Sigmoid colon (tissue), 7 donors: ENCODE data around the gene RAF1. TPM values are rescaled to one million over a fixed set of nuclear protein-coding genes. Genes with fewer than 3 reads are reported as not detected.
A peak's percentile ranks its signal among the peaks of the same experiment; 100 is the strongest.

Experiments used
- DNase-seq: peaks from one replicate; pipeline ENCODE4 v3.0.0-alpha.2; 2019
- H3K27ac ChIP-seq, 4 donors: fragments of 200-600 bp; sonication (generic); one replicate each; pipeline ENCODE4 v1.5.1; 2016 to 2019; ENCODE audit warnings: mild to moderate bottlenecking in 1 of 4
- H3K27me3 ChIP-seq, 3 donors: fragments of 200-600 bp; sonication (generic); one replicate each; pipeline ENCODE4 v1.5.1; 2019; ENCODE audit warnings: mild to moderate bottlenecking in 1 of 3
- H3K36me3 ChIP-seq, 4 donors: fragments of 200-600 bp; sonication (generic); one replicate each; pipeline ENCODE4 v1.5.1; 2016 to 2019
- H3K4me1 ChIP-seq, 4 donors: fragments of 200-600 bp; sonication (generic); one replicate each; pipeline ENCODE4 v1.5.1; 2017 to 2019
- H3K4me3 ChIP-seq, 4 donors: fragments of 200-600 bp; sonication (generic); one replicate each; pipeline ENCODE4 v1.5.1; 2017 to 2019; ENCODE audit warnings: mild to moderate bottlenecking in 2 of 4, moderate library complexity in 1 of 4
- H3K9me3 ChIP-seq, 4 donors: fragments of 200-600 bp in 3 of 4; sonication (generic) in 3 of 4; one replicate each; pipeline versions ENCODE4 v1.5.1 to v1.6.1; 2013 to 2019
- CTCF ChIP-seq, 4 experiments: fragments of 450-650 bp in 3 of 4; fragments of 200-600 bp in 1 of 4; IDR thresholded peaks; one replicate each; pipeline ENCODE4 v1.5.1; 2016 to 2019; ENCODE audit warnings: antibody characterized with exemption in 4 of 4, mild to moderate bottlenecking in 3 of 4, moderate library complexity in 2 of 4
- EP300 ChIP-seq, 4 donors: sonication (generic); formaldehyde crosslinking; IDR thresholded peaks; one replicate each; pipeline ENCODE4 v1.6.1; 2017; ENCODE audit warnings: antibody characterized with exemption in 4 of 4
- POLR2A ChIP-seq, 2 donors: fragments of 450-650 bp; IDR thresholded peaks; one replicate each; pipeline ENCODE4 v1.6.1; 2016; ENCODE audit warnings: antibody characterized with exemption in 2 of 2, mild to moderate bottlenecking in 2 of 2, moderate library complexity in 2 of 2
- POLR2AphosphoS5 ChIP-seq, 4 donors: sonication (generic); formaldehyde crosslinking; IDR thresholded peaks; one replicate each; pipeline ENCODE4 v1.6.1; 2017; ENCODE audit warnings: antibody characterized with exemption in 4 of 4
- WGBS, 2 donors: extraction: QIAGEN DNeasy Blood & Tissue Kit; methylation state at CpG; one replicate each; pipeline ENCODE4 v1.1.7; 2013; 5-methylcytosine and 5-hydroxymethylcytosine counted together
- intact Hi-C: fragments of 100-400 bp; cut with DNase I; formaldehyde crosslinking; loops from one replicate; pipeline ENCODE4 v1.15.1; 2023
- polyA plus RNA-seq, 3 donors: library from polyadenylated mRNA; stranded (reverse); fragments of 200-250 nt; gene quantifications; one replicate each; pipeline ENCODE4 v1.2.3, GENCODE V29; 2013
- total RNA-seq, 4 donors: library from RNA; depleted of rRNA; stranded (reverse); fragments of >200 nt; gene quantifications; one replicate each; pipeline ENCODE4 v1.1.0, GENCODE V29; 2016
- donor health status: healthy with polysubstance abuse.
- donor health status: Bipolar disorder and iron deficiency.
- donor health status: healthy.

RAF1 gene
- total and polyA plus RNA-seq, 7 donors = 45.0 to 101 (median 83.8) TPM

GRCh38 chr3:12585181-12585580 is 78.7 kb downstream of the RAF1 start:
- no peaks in the 10 kb centered on the region for H3K4me1 ChIP-seq
- peaks cover 31 to 100% (median 59%) of the 10 kb centered on the region in 4 donors for H3K36me3 ChIP-seq
- TF ChIP-seq EP300 (IDR thresholded peaks at IDR 0.05) (no peak), CTCF (IDR thresholded peaks at IDR 0.05) (no peak), POLR2A (IDR thresholded peaks at IDR 0.05) (no peak), POLR2AphosphoS5 (IDR thresholded peaks at IDR 0.05) (no peak)
- intact Hi-C loops = no loop called here
- 92 to 97% methylated on average over 3 of the region's 3 CpGs for WGBS, 2 donors
- H3K4me3 ChIP-seq = no peak overlapping the region
- H3K9me3 ChIP-seq = no peaks in the 10 kb centered on the region
- no peak overlapping the region for H3K27ac ChIP-seq
- H3K27me3 ChIP-seq = no peaks in the 10 kb centered on the region
- no peak for DNase-seq

GRCh38 chr3:12584083-12584482 is 79.8 kb downstream of the RAF1 start:
- H3K36me3 ChIP-seq = peaks cover 31 to 100% (median 62%) of the 10 kb centered on the region in 4 donors
- intact Hi-C loops = no loop called here
- H3K4me3 ChIP-seq = no peak overlapping the region
- H3K27me3 ChIP-seq = no peaks in the 10 kb centered on the region
- 94 to 96% methylated on average over 2 of the region's 2 CpGs for WGBS, 2 donors
- TF ChIP-seq EP300 (IDR thresholded peaks at IDR 0.05) = no peak
- H3K9me3 ChIP-seq = no peaks in the 10 kb centered on the region
- DNase-seq = no peak
- no peak overlapping the region for H3K27ac ChIP-seq
- no peaks in the 10 kb centered on the region for H3K4me1 ChIP-seq

- Histone ChIP-seq H3K9me3 (no peaks in the 10 kb centered on the region), H3K4me3 (no peak overlapping the region), H3K27ac (no peak overlapping the region), H3K27me3 (no peaks in the 10 kb centered on the region), H3K4me1 (no peaks in the 10 kb centered on the region), H3K36me3 (peaks cover 30 to 100% (median 62%) of the 10 kb centered on the region in 4 donors)
- intact Hi-C loops = no loop called here
- DNase-seq = no peak
- TF ChIP-seq POLR2AphosphoS5 (IDR thresholded peaks at IDR 0.05) = no peak
Observed at GRCh38 chr3:12583280-12583679, 80.6 kb downstream of the RAF1 start.

- 87 to 92% methylated on average over 4 of the region's 4 CpGs for WGBS, 2 donors
- H3K36me3 ChIP-seq = peaks cover 25 to 100% (median 60%) of the 10 kb centered on the region in 4 donors
- no peak for DNase-seq
Observed at GRCh38 chr3:12582730-12583129, 81.2 kb downstream of the RAF1 start.

GRCh38 chr3:12579905-12580304 is 84.0 kb downstream of the RAF1 start:
- WGBS, 2 donors = 59 to 66% methylated on average over 3 of the region's 3 CpGs

More at GRCh38 chr3:12582730-12583129, 81.2 kb downstream of the RAF1 start:
- intact Hi-C loops = no loop called here
- TF ChIP-seq POLR2AphosphoS5 (IDR thresholded peaks at IDR 0.05) (no peak), EP300 (IDR thresholded peaks at IDR 0.05) (no peak), POLR2A (IDR thresholded peaks at IDR 0.05) (no peak), CTCF (IDR thresholded peaks at IDR 0.05) (no peak)
- H3K9me3 ChIP-seq = no peaks in the 10 kb centered on the region
- H3K27ac ChIP-seq = no peak overlapping the region
- H3K27me3 ChIP-seq = no peaks in the 10 kb centered on the region
- H3K4me3 ChIP-seq = no peak overlapping the region
- no peaks in the 10 kb centered on the region for H3K4me1 ChIP-seq

More at GRCh38 chr3:12579905-12580304, 84.0 kb downstream of the RAF1 start:
- TF ChIP-seq EP300 (IDR thresholded peaks at IDR 0.05) (no peak), POLR2A (IDR thresholded peaks at IDR 0.05) (no peak), CTCF (IDR thresholded peaks at IDR 0.05) (no peak), POLR2AphosphoS5 (IDR thresholded peaks at IDR 0.05) (no peak)
- Histone ChIP-seq H3K27me3 (no peaks in the 10 kb centered on the region), H3K27ac (peak overlapping the region in 1 of 4 donors; percentile 22), H3K36me3 (peaks cover 21 to 100% (median 73%) of the 10 kb centered on the region in 4 donors), H3K4me1 (no peaks in the 10 kb centered on the region), H3K9me3 (no peaks in the 10 kb centered on the region), H3K4me3 (no peak overlapping the region)
- no peak for DNase-seq
- intact Hi-C loops = no loop called here
